IMR-90 (cell line): ENCODE measurements around the gene IGSF22.

ENCODE experiments used
- BHLHE40 ChIP-seq: fragments of 150-350 bp; IDR thresholded peaks from 2 replicates; pipeline ENCODE4 v1.6.1; 2016; ENCODE audit warnings: mild to moderate bottlenecking, low read depth, low read length
- MAZ ChIP-seq: IDR thresholded peaks from 2 replicates; pipeline ENCODE4 v1.6.1; 2012; ENCODE audit warnings: low read depth, mild to moderate bottlenecking, low read length, improper control_type of control experiment, moderate library complexity, borderline replicate concordance
- POLR2A ChIP-seq: IDR thresholded peaks from 2 replicates; pipeline ENCODE4 v1.6.1; 2012; ENCODE audit warnings: mild to moderate bottlenecking, low read depth, low read length
- SMC3 ChIP-seq: fragments of 150-350 bp; IDR thresholded peaks from 2 replicates; pipeline ENCODE4 v1.6.1; 2016; ENCODE audit warnings: low read depth, mild to moderate bottlenecking, antibody characterized with exemption, low read length, moderate library complexity
- TF ChIP-seq, protein P1 (sequence below): conservative IDR thresholded peaks from 2 replicates; pipeline ENCODE4 v1.5.1; 2012; ENCODE audit warnings: mild to moderate bottlenecking, low read depth, low read length, improper control_type of control experiment

GRCh38 chr11:18773681-18774080 is 47.7 kb upstream of the IGSF22 start:
- TF ChIP-seq SMC3 (no peak), POLR2A (no peak), MAZ (no peak), BHLHE40 (no peak)
- TF ChIP-seq, protein P1, sequence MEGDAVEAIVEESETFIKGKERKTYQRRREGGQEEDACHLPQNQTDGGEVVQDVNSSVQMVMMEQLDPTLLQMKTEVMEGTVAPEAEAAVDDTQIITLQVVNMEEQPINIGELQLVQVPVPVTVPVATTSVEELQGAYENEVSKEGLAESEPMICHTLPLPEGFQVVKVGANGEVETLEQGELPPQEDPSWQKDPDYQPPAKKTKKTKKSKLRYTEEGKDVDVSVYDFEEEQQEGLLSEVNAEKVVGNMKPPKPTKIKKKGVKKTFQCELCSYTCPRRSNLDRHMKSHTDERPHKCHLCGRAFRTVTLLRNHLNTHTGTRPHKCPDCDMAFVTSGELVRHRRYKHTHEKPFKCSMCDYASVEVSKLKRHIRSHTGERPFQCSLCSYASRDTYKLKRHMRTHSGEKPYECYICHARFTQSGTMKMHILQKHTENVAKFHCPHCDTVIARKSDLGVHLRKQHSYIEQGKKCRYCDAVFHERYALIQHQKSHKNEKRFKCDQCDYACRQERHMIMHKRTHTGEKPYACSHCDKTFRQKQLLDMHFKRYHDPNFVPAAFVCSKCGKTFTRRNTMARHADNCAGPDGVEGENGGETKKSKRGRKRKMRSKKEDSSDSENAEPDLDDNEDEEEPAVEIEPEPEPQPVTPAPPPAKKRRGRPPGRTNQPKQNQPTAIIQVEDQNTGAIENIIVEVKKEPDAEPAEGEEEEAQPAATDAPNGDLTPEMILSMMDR: no peak
